Neural cell (in vitro differentiated cells): ENCODE results near the gene MSLN.

Experiments used
- CTCF ChIP-seq: fragments of 450-650 bp; IDR thresholded peaks from 2 replicates; pipeline ENCODE4 v1.5.1; 2014; ENCODE audit warnings: antibody characterized with exemption, mild to moderate bottlenecking, moderate library complexity; ENCODE audit not compliant: poor library complexity, severe bottlenecking
- EP300 ChIP-seq: fragments of 450-650 bp; conservative IDR thresholded peaks from 2 replicates; pipeline ENCODE4 v1.6.1; 2014; ENCODE audit warnings: antibody characterized with exemption, mild to moderate bottlenecking, moderate library complexity; ENCODE audit not compliant: poor library complexity, severe bottlenecking
- EZH2 ChIP-seq: fragments of 200-600, 300-800 bp; shearing (Covaris generic), sonication (generic); IDR thresholded peaks from 2 replicates; pipeline ENCODE4 v1.6.1; 2014; ENCODE audit warnings: antibody characterized with exemption, low read length, borderline replicate concordance, mild to moderate bottlenecking; ENCODE audit not compliant: insufficient read depth, poor library complexity, severe bottlenecking
- POLR2AphosphoS5 ChIP-seq: IDR thresholded peaks from 2 replicates; pipeline ENCODE4 v1.6.1; 2012
- RAD21 ChIP-seq: fragments of 450-650 bp; conservative IDR thresholded peaks from 2 replicates; pipeline ENCODE4 v1.6.1; 2014; ENCODE audit warnings: antibody characterized with exemption, mild to moderate bottlenecking, moderate library complexity
- SMC3 ChIP-seq: fragments of 450-650 bp; conservative IDR thresholded peaks from 2 replicates; pipeline ENCODE4 v1.6.1; 2014; ENCODE audit warnings: antibody characterized with exemption, mild to moderate bottlenecking, moderate library complexity; ENCODE audit not compliant: poor library complexity

GRCh38 chr16:766820-767640 is 6.5 kb downstream of the MSLN start:
- no peak for TF ChIP-seq CTCF
- no peak for TF ChIP-seq EZH2
- no peak for TF ChIP-seq EP300
- TF ChIP-seq SMC3, result no peak
- TF ChIP-seq POLR2AphosphoS5, result no peak
- no peak for TF ChIP-seq RAD21
